ENCODE results near the gene PIGC.
A peak's percentile ranks its signal among the peaks of the same experiment; 100 is the strongest.

PIGC gene

GRCh38 chr1:172429331-172430127 lies 14.3 kb downstream of the PIGC start:
- H3K27me3 ChIP-seq (replicated peaks; ENCODE audit: control insufficient read depth, insufficient read depth, low read length), result no peaks in the 10 kb centered on the region
- H3K4me3 ChIP-seq (replicated peaks; ENCODE audit: low read depth, low read length), result no peak overlapping the region
- no peaks in the 10 kb centered on the region; the same call in 1 of the 2 replicates for H3K36me3 ChIP-seq (ENCODE audit: control insufficient read depth, insufficient read depth, low read length)
- peak; percentile 37 for DNase-seq (ENCODE audit: extremely low read depth, insufficient read length)
- TF ChIP-seq CTCF (IDR thresholded peaks at IDR 0.05; ENCODE audit: insufficient read depth, low read length, poor library complexity, severe bottlenecking), result peak; percentile 53

GRCh38 chr1:172427191-172427590 lies 16.7 kb downstream of the PIGC start:
- no peaks in the 10 kb centered on the region; the same call in 1 of the 2 replicates for H3K36me3 ChIP-seq (ENCODE audit: control insufficient read depth, insufficient read depth, low read length)
- H3K27me3 ChIP-seq (replicated peaks; ENCODE audit: control insufficient read depth, insufficient read depth, low read length), result no peaks in the 10 kb centered on the region
- no peak overlapping the region for H3K4me3 ChIP-seq (replicated peaks; ENCODE audit: low read depth, low read length)
- no peak for DNase-seq (ENCODE audit: extremely low read depth, insufficient read length)
- no peak for TF ChIP-seq CTCF (IDR thresholded peaks at IDR 0.05; ENCODE audit: insufficient read depth, low read length, poor library complexity, severe bottlenecking)

GRCh38 chr1:172425339-172425738 lies 18.5 kb downstream of the PIGC start:
- no peak for TF ChIP-seq CTCF (IDR thresholded peaks at IDR 0.05; ENCODE audit: insufficient read depth, low read length, poor library complexity, severe bottlenecking)
- H3K36me3 ChIP-seq (ENCODE audit: control insufficient read depth, insufficient read depth, low read length), result no peaks in the 10 kb centered on the region; the same call in 1 of the 2 replicates
- no peak for DNase-seq (ENCODE audit: extremely low read depth, insufficient read length)

GRCh38 chr1:172423336-172423735 lies 20.5 kb downstream of the PIGC start:
- DNase-seq (ENCODE audit: extremely low read depth, insufficient read length), result no peak
- no peaks in the 10 kb centered on the region for H3K36me3 ChIP-seq (ENCODE audit: control insufficient read depth, insufficient read depth, low read length)
- H3K4me3 ChIP-seq (replicated peaks; ENCODE audit: low read depth, low read length), result no peak overlapping the region
- H3K27me3 ChIP-seq (replicated peaks; ENCODE audit: control insufficient read depth, insufficient read depth, low read length), result no peaks in the 10 kb centered on the region
- TF ChIP-seq CTCF (IDR thresholded peaks at IDR 0.05; ENCODE audit: insufficient read depth, low read length, poor library complexity, severe bottlenecking), result no peak

More at GRCh38 chr1:172425339-172425738, 18.5 kb downstream of the PIGC start:
- H3K27me3 ChIP-seq (replicated peaks; ENCODE audit: control insufficient read depth, insufficient read depth, low read length), result no peaks in the 10 kb centered on the region
- H3K4me3 ChIP-seq (replicated peaks; ENCODE audit: low read depth, low read length), result no peak overlapping the region

DNA sequence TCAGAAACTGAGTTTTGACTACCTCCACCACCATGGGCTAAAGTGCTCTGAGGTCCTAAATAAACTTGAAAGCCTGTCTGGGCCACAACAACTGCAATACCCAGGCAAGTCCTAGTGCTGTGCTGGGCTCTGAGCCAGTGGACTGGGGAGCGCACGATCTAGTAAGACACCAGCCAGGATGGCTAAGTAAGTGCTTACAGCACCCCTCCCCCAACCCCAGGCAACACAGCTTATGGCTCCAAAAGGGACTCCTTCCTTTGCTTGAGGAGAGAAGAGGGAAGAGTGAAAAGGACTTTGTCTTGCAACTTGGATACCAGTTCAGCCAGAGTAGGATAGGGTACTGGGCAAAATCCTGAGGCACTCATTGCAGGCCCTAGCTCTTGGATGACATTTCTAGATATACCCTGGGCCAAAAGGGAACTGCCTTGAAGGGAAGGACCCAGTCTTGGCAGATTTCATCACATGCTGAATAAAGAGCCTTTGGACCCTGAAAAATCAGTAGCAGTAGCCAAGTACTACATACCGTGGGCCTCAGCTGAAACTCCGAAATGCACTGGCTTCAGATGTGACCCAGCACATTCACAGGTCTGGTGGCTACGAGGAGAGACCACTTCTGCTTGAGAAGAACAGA lies 21.8 kb downstream of the PIGC start:
- no peak for DNase-seq (ENCODE audit: extremely low read depth, insufficient read length)
- Histone ChIP-seq H3K4me3 (replicated peaks; ENCODE audit: low read depth, low read length) (no peak overlapping the region), H3K36me3 (ENCODE audit: control insufficient read depth, insufficient read depth, low read length) (no peaks in the 10 kb centered on the region), H3K27me3 (replicated peaks; ENCODE audit: control insufficient read depth, insufficient read depth, low read length) (no peaks in the 10 kb centered on the region)
- no peak for TF ChIP-seq CTCF (IDR thresholded peaks at IDR 0.05; ENCODE audit: insufficient read depth, low read length, poor library complexity, severe bottlenecking)

Measured in GM06990 (cell line).